Measurements from ENCODE around the gene MYD88. TPM values are rescaled to one million over a fixed set of nuclear protein-coding genes. Genes with fewer than 3 reads are reported as not detected.
"Not testable (repeated sequence)": the region's sequence is repeated elsewhere in the genome, so short reads cannot be mapped to it uniquely, and the experiment has no call there.

The MYD88 gene
- total and polyA plus RNA-seq, 12 donors: 4.2 to 22.3 (median 7.1) TPM

DNA sequence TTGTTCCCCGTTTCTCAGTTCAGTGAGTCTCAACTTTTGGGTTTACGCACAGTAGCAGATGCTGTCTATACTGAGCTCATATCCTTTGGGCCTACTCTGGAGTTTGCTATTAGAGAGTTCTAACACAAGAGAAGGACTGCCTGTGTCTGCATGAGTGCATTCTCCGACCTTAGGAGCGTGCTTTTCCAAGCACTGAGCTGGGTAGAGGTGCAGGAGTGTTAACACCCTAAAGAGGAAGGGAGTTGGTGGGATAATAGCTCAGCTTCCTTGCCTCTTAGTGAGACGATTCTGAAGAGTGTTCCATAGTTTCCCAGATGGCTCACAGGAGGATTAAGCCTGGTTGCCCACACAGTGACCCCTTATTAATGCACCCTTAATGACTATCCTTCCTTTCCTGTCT is 20.0 kb downstream of the MYD88 start:
- WGBS, 2 donors: 75 to 79% methylated on average over 5 of the region's 5 CpGs
- Histone ChIP-seq H3K27me3 (no peaks in the 10 kb centered on the region), H3K4me1 (peaks cover 0 to 13% (median 0%) of the 10 kb centered on the region in 9 donors), H3K9me3 (no peaks in the 10 kb centered on the region), H3K4me3 (no peak overlapping the region), H3K36me3 (no peaks in the 10 kb centered on the region), H3K27ac (no peak overlapping the region)
- intact Hi-C loops (cut with DNase I): no loop called here
- no peak for ATAC-seq
- DNase-seq: no peak
- TF ChIP-seq, protein P1, sequence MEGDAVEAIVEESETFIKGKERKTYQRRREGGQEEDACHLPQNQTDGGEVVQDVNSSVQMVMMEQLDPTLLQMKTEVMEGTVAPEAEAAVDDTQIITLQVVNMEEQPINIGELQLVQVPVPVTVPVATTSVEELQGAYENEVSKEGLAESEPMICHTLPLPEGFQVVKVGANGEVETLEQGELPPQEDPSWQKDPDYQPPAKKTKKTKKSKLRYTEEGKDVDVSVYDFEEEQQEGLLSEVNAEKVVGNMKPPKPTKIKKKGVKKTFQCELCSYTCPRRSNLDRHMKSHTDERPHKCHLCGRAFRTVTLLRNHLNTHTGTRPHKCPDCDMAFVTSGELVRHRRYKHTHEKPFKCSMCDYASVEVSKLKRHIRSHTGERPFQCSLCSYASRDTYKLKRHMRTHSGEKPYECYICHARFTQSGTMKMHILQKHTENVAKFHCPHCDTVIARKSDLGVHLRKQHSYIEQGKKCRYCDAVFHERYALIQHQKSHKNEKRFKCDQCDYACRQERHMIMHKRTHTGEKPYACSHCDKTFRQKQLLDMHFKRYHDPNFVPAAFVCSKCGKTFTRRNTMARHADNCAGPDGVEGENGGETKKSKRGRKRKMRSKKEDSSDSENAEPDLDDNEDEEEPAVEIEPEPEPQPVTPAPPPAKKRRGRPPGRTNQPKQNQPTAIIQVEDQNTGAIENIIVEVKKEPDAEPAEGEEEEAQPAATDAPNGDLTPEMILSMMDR (IDR thresholded peaks at IDR 0.05): no peak

DNA sequence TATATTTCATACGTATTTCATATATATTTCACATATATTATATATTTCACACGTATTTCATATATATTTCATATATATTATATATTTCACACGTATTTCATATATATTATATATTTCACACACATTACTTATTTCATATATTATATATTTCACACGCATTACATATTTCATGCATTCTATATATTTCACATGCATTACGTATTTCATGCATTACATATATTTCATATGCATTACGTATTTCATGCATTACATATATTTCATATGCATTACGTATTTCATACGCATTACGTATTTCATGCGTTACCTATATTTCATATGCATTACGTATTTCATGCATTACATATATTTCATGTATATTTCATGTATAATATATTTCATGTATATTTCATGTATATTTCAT is 22.2 kb downstream of the MYD88 start:
- not testable (repeated sequence) for H3K27me3 ChIP-seq, H3K9me3 ChIP-seq, H3K27ac ChIP-seq, ATAC-seq, H3K36me3 ChIP-seq, DNase-seq, H3K4me1 ChIP-seq, H3K4me3 ChIP-seq
- WGBS, 2 donors: 91 to 96% methylated on average over 11 of the region's 11 CpGs
- intact Hi-C loops (cut with DNase I): loop anchor here in 1 of 10 donors (10.0 kb wide), 1 partner anchor 64 kb away; no protein-coding TSS in a partner anchor

DNA sequence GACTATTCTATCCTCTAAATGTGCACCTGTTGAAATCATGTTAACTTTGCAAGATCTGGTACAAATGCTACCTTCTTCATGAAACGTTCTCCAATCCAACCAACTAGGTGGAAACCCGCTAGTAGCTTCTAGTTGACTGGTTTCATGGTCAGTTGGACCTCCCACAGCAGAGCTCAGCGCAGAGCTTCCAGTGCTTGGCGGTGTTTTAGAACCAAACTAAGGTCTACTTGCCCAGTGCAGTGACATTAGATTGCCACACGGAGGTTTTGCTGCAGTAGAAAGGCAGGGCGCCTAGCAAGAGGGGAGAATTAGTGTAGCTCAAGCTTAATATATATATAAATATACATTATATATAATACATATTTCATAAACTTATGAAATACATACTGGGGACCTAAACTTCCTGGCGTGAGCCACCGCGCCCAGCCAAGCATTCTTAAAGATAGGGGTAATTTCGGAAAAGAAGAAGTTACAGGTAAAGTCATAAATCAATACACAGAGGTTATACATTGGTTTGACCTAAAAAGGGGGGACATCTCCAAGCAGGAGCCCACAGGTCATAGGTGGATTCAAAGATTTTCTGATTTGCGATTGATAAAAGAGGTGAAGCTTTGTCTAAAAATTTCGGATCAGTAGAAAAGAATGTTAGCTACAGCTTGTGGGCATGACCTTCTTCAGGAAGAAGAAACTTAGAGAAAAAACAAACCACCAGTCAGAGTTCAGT is 24.8 kb downstream of the MYD88 start:
- no peaks in the 10 kb centered on the region for H3K9me3 ChIP-seq
- peak overlapping the region in 2 of 10 donors; percentile 98 to 99 for H3K27ac ChIP-seq
- WGBS, 2 donors: 91 to 94% methylated on average over 12 of the region's 12 CpGs
- H3K4me3 ChIP-seq: no peak overlapping the region
- no peak for DNase-seq
- H3K27me3 ChIP-seq: no peaks in the 10 kb centered on the region
- TF ChIP-seq, protein P1 (IDR thresholded peaks at IDR 0.05): peak in 3 of 9 donors; percentile 8 to 21 (median 10)
- H3K36me3 ChIP-seq: no peaks in the 10 kb centered on the region
- peaks cover 3 to 31% (median 22%) of the 10 kb centered on the region in 9 donors for H3K4me1 ChIP-seq
- intact Hi-C loops (cut with DNase I): loop anchor here in 1 of 10 donors (10.0 kb wide), 1 partner anchor 62 kb away; no protein-coding TSS in a partner anchor
- ATAC-seq: no peak

DNA sequence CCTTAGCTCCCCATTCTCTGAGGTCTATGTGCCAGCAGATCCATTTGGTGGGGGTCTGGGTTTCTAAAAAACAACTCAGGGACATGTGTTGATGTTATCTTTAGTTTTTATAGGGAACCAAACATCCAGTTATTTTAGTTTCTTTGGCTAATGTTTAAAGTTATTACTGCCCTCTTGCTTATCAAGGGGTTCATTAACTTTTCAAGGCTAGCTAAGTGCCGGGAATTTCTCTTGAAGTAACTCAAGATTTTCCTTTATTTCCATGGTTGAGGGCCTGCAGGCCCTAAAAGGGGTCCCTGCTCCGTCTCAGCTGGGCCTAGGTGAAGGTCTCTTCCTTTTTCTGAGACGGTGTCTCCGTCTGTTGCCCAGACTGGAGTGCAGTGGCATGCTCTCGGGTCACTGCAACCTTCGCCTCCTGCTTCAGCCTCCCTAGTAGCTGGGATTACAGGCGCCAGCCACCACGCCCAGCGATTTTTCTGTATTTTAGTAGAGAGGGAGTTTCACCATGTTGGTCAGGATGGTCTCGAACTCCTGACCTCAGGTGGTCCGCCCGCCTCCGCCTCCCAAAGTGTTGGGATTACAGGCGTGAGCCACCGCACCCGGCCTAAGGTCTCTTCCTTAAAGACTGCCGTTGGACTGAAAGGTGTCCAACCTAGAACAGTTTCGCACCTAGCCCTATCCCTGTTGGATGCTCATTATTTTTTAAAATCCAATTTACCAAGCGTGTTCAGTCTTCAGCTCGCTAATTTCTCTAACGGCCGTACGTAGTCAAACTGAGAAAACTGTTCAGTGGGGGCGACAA is 25.6 kb downstream of the MYD88 start:
- no peaks in the 10 kb centered on the region for H3K9me3 ChIP-seq
- ATAC-seq (no peak), DNase-seq (no peak)
- WGBS, 2 donors: 71 to 73% methylated on average over 24 of the region's 24 CpGs
- H3K36me3 ChIP-seq: no peaks in the 10 kb centered on the region
- peaks cover 3 to 39% (median 26%) of the 10 kb centered on the region in 9 donors for H3K4me1 ChIP-seq
- peak overlapping the region; percentile 92 to 99 (median 98) for H3K27ac ChIP-seq
- peak overlapping the region; percentile 7 to 99 (median 95) for H3K4me3 ChIP-seq
- no peaks in the 10 kb centered on the region for H3K27me3 ChIP-seq
- TF ChIP-seq, protein P1 (IDR thresholded peaks at IDR 0.05): no peak
- intact Hi-C loops (cut with DNase I): loop anchor here in 5 of 10 donors (1.0 to 10.0 kb wide), 4 partner anchors 25 to 61 kb away; partner anchors contain the start of genes ACAA1 (in 3 of the 5) and MYD88 (in 2 of the 5)
